Lower lobe of right lung (tissue), 2 donors: ENCODE measurements around the gene CASTOR1. TPM values are rescaled to one million over a fixed set of nuclear protein-coding genes. Genes with fewer than 3 reads are reported as not detected.
A peak's percentile ranks its signal among the peaks of the same experiment; 100 is the strongest.

Experiments used
- ATAC-seq, 2 donors: fragments of 200-7000 bp; cut with Tn5 transposase; one replicate each; pipeline ENCODE4 v1.9.1; 2020 to 2022; ENCODE audit warnings: mild to moderate bottlenecking in 2 of 2, moderate library complexity in 2 of 2
- DNase-seq: peaks from one replicate; pipeline ENCODE4 v3.0.0-alpha.2; 2020
- H3K27ac ChIP-seq: fragments of 200-600 bp; one replicate; pipeline ENCODE4 v1.8.0; 2022
- H3K27me3 ChIP-seq: fragments of 200-600 bp; one replicate; pipeline ENCODE4 v1.8.0; 2022; ENCODE audit warnings: low read depth
- H3K36me3 ChIP-seq: fragments of 200-600 bp; one replicate; pipeline ENCODE4 v1.8.0; 2022; ENCODE audit warnings: mild to moderate bottlenecking
- H3K4me1 ChIP-seq: fragments of 200-600 bp; one replicate; pipeline ENCODE4 v1.8.0; 2022
- H3K4me3 ChIP-seq: fragments of 200-600 bp; one replicate; pipeline ENCODE4 v1.8.0; 2022; ENCODE audit warnings: mild to moderate bottlenecking
- H3K9me3 ChIP-seq: fragments of 200-600 bp; one replicate; pipeline ENCODE4 v1.8.0; 2022
- CTCF ChIP-seq: fragments of 200-600 bp; IDR thresholded peaks from one replicate; pipeline ENCODE4 v1.8.0; 2022; ENCODE audit warnings: antibody characterized with exemption, mild to moderate bottlenecking
- intact Hi-C: fragments of 100-400 bp; cut with DNase I; formaldehyde crosslinking; loops from one replicate; pipeline ENCODE4 v1.11.0; 2022
- total RNA-seq: library from RNA; stranded (reverse); fragmentation: NEBNext Ultra II Directional; extraction: Animal tissue kit (Norgen Biotek cat#: 25700); gene quantifications from one replicate; pipeline ENCODE4 v1.2.1, GENCODE V29; 2021
- donor health status: DM: no; HTN: yes; CAD: no; lungs with severe emphysema.

CASTOR1 gene
- total RNA-seq, 1 donor from 2014 or later: 16.2 TPM

GRCh38 chr22:30235687-30236170, 53.6 kb downstream of the CASTOR1 start:
- ATAC-seq (peak; percentile 57 to 66), DNase-seq (no peak)
- intact Hi-C loops: no loop called here

More at GRCh38 chr22:30235687-30236170, 53.6 kb downstream of the CASTOR1 start:
- TF ChIP-seq CTCF: no peak
- Histone ChIP-seq H3K4me3 (no peak overlapping the region), H3K9me3 (no peaks in the 10 kb centered on the region), H3K4me1 (peaks cover 15% of the 10 kb centered on the region), H3K36me3 (no peaks in the 10 kb centered on the region), H3K27ac (peak overlapping the region; percentile 21), H3K27me3 (peaks cover 6% of the 10 kb centered on the region)

Other genes with a start within 250 kb of the CASTOR1 start
- not detected for gene HORMAD2, start 209.0 kb downstream of the CASTOR1 start, total RNA-seq
- gene LIF, start 42.7 kb downstream of the CASTOR1 start, total RNA-seq: 3.1 TPM
- 1.1 TPM for gene OSM, start 22.7 kb downstream of the CASTOR1 start, total RNA-seq
- 27.4 TPM for gene TBC1D10A, start 37.4 kb upstream of the CASTOR1 start, total RNA-seq
- 162 TPM for gene SF3A1, start 67.4 kb upstream of the CASTOR1 start, total RNA-seq
- gene CCDC157, start 67.5 kb upstream of the CASTOR1 start, total RNA-seq: 5.2 TPM
- gene RNF215, start 97.9 kb upstream of the CASTOR1 start, total RNA-seq: 13.6 TPM
- gene SEC14L2, start 107.5 kb upstream of the CASTOR1 start, total RNA-seq: 7.8 TPM
- 9.9 TPM for gene MTFP1, start 136.3 kb upstream of the CASTOR1 start, total RNA-seq
- 1.8 TPM for gene SEC14L3, start 182.5 kb upstream of the CASTOR1 start, total RNA-seq
- 17.4 TPM for gene SEC14L4, start 216.2 kb upstream of the CASTOR1 start, total RNA-seq